ENCODE data around the gene CAMTA1.
"Not testable (repeated sequence)": the region's sequence is repeated elsewhere in the genome, so short reads cannot be mapped to it uniquely, and the experiment has no call there.

Gene CAMTA1

GRCh38 chr1:7366286-7366954 lies 581.2 kb downstream of the CAMTA1 start:
- DNase-seq = no peak

- no peak for DNase-seq
Measured at GRCh38 chr1:7366955-7367665, 581.9 kb downstream of the CAMTA1 start.

- no peak for DNase-seq
Measured at GRCh38 chr1:7369866-7370265, 584.6 kb downstream of the CAMTA1 start.

GRCh38 chr1:7371926-7372325 lies 586.7 kb downstream of the CAMTA1 start:
- DNase-seq = no peak

GRCh38 chr1:7372477-7373120 lies 587.3 kb downstream of the CAMTA1 start:
- DNase-seq = no peak

GRCh38 chr1:7373251-7373650 lies 588.0 kb downstream of the CAMTA1 start:
- DNase-seq = no peak

GRCh38 chr1:7373876-7374562 lies 588.8 kb downstream of the CAMTA1 start:
- DNase-seq = no peak

- DNase-seq = no peak
Measured at GRCh38 chr1:7374563-7375160, 589.4 kb downstream of the CAMTA1 start.

- no peak for DNase-seq
Measured at GRCh38 chr1:7375329-7375728, 590.1 kb downstream of the CAMTA1 start.

GRCh38 chr1:7375781-7376660 lies 590.8 kb downstream of the CAMTA1 start:
- DNase-seq = no peak

- DNase-seq = no peak
Measured at GRCh38 chr1:7376676-7377075, 591.4 kb downstream of the CAMTA1 start.

- no peak for DNase-seq
Measured at GRCh38 chr1:7378346-7379130, 593.3 kb downstream of the CAMTA1 start.

- DNase-seq = no peak
Measured at GRCh38 chr1:7379441-7379971, 594.3 kb downstream of the CAMTA1 start.

- not testable (repeated sequence) for DNase-seq
Measured at GRCh38 chr1:7380068-7380467, 594.8 kb downstream of the CAMTA1 start.

- DNase-seq = no peak
Measured at GRCh38 chr1:7380712-7381111, 595.5 kb downstream of the CAMTA1 start.

GRCh38 chr1:7381729-7382128 lies 596.5 kb downstream of the CAMTA1 start:
- DNase-seq = not testable (repeated sequence)

GRCh38 chr1:7382971-7383370 lies 597.7 kb downstream of the CAMTA1 start:
- no peak for DNase-seq

- DNase-seq = no peak
Measured at GRCh38 chr1:7383671-7384520, 598.6 kb downstream of the CAMTA1 start.

GRCh38 chr1:7384679-7385078 lies 599.4 kb downstream of the CAMTA1 start:
- DNase-seq = no peak

All from NCI-H1930 (cell line).